DMS79 (cell line): ENCODE measurements around the gene U2AF2.

Experiments
- DNase-seq: peaks from one replicate; lab custom pipeline; 2025; lab: John Stamatoyannopoulos, UW

The U2AF2 gene

DNA sequence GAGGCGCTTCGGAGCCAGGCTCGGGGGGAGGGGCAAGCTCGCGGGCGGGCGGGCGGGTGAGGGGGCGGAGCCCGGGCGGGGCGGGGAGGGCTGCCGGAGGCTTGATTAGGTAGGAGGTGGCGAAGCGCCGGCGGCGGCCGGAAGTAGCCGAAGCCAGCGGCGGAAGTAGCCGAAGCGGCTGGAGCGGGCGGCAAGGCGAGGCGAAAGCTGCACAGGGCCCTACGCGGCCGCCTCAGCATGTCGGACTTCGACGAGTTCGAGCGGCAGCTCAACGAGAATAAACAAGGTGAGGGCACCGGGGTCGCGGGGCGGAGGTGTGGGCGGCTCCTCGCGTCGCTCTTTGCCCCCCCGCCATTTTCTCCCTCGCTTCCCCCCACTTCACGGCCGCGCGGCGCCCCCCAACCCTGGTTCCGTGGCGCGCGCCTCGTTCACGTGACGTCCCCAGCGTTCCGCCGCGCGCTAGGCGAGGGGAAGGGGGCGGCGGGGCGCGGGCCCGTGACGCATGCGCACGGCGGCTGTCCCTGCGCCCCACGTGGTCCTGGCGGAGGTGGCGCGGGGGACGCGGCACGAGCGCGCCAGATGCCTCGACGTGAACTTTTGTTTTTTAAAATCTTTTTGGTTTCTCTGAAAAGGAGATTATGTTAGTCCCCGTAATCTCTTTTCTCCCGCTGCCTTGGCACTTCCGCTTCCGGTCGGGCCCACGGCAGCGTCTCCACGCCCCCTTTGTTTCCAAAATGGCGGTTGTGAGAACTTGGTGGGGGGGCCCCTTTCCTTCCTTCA is at the start of gene U2AF2:
Gene U2AF2, plus strand, starts transcription at position 168 of the 780 bp plus-strand sequence. Its CDS starts 70 bp downstream, at position 238.
- peak; percentile 73 for DNase-seq

DNA sequence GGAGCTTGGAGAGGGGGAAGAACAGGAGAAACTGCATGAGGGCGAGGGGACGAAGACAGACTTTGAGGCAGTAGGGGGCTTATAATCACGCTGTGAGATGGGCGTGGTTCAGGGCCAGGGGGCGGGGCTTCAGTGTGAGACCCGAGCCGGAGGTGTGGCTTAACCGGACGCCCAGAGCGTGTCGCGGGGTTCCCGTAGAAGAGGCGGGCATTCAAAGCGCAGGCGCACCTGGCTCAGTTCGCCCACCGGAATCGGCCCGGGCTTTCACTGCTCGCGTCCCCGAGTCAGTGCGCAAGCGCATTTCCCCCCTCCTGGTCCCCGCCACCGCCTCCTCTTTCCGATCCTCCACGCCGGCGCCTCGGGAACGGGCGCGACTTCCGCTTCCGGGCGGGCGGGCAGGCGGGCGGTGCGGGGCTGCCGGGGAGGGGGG is 49.6 kb upstream of the U2AF2 start:
- peak; percentile 96 for DNase-seq

DNA sequence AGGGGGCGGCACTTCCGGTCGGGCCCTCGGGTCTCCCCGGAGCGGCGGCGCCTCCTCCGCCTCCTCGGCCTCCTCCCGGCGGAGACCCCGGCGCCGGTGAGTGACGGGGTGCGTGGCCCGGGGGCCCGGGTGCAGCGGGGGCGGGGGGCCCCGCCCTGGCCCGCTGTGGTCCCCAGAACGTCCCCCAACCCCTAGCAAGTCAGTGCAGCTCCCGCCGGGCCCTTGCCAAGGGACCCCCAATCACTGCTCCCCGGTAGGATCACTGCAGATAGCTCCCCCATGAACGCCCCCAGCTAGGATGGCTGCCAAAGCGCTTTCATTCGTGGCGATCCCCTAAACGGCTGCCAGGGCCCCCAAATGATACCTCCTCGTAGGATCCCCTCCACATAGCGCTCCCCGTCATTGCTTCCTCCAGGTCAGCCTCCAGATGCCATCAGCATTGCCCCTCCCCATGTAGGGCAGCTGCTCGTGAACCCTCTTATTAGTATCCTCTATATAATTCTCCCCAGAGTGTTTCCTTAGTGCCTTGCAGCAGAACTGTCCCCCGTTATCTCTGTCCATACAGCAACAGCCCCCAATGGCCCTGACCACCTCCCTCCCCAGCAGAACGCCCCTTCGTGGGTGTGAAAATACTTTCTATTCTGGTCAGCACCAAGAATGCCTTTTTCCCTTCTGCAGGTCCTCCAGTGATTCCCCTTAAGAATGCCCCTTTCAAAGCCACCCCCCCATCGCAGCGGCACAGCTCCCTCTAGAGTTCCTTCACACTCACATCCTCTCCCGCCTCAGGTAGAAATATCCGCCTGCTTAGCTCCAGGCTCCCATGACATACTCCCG is 49.0 kb upstream of the U2AF2 start, which contains the start of gene ZNF865:
Gene ZNF865, plus strand, starts transcription at position 11 of the 834 bp plus-strand sequence. CDS start 7,972 bp downstream, outside the sequence.
- peak; percentile 21 for DNase-seq

GRCh38 chr19:55606471-55606787 is 48.4 kb upstream of the U2AF2 start:
- no peak for DNase-seq

- no peak for DNase-seq
These were observed 48.0 kb upstream of the U2AF2 start for GRCh38 chr19:55606817-55607216.

DNA sequence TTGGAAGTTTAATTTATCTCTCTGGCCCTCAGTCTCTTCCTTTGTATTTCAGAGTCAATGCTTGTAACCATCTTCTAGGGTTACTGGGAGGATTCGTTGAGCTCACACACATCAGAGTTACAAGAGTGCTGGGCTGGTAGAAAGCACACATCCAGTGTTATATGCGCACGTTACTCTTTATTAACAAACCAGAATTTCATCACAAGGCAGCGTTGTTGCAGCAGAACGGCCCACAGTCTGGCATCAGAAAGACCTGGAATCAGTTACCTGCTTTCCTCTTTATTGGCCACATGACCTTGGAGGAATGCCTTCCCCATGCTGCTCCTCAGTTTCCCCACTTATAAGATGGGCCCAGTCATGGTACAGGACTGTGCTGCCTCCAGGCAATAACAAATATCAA is 45.5 kb upstream of the U2AF2 start:
- DNase-seq = no peak

- no peak for DNase-seq
These were observed 43.4 kb upstream of the U2AF2 start for GRCh38 chr19:55611300-55611982.

- DNase-seq = no peak
These were observed 42.7 kb upstream of the U2AF2 start for GRCh38 chr19:55611983-55612645.

DNA sequence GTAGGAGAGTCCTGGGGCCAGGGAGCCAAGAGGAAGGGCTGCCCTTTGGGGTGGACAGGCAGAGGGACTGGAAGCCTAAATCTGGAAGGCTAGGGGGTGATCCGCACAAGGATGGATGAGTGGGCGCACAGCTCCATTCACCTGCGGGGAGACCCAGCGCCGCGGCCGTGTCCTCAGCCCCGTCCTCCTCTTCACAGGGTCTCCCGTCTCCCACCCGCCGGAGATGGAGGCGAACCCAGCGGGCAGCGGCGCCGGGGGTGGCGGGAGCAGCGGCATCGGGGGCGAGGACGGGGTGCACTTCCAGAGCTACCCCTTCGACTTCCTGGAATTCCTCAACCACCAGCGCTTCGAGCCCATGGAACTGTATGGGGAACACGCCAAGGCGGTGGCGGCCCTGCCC is 41.4 kb upstream of the U2AF2 start:
- DNase-seq = no peak

- DNase-seq = no peak
These were observed 40.7 kb upstream of the U2AF2 start for GRCh38 chr19:55613930-55614710.

DNA sequence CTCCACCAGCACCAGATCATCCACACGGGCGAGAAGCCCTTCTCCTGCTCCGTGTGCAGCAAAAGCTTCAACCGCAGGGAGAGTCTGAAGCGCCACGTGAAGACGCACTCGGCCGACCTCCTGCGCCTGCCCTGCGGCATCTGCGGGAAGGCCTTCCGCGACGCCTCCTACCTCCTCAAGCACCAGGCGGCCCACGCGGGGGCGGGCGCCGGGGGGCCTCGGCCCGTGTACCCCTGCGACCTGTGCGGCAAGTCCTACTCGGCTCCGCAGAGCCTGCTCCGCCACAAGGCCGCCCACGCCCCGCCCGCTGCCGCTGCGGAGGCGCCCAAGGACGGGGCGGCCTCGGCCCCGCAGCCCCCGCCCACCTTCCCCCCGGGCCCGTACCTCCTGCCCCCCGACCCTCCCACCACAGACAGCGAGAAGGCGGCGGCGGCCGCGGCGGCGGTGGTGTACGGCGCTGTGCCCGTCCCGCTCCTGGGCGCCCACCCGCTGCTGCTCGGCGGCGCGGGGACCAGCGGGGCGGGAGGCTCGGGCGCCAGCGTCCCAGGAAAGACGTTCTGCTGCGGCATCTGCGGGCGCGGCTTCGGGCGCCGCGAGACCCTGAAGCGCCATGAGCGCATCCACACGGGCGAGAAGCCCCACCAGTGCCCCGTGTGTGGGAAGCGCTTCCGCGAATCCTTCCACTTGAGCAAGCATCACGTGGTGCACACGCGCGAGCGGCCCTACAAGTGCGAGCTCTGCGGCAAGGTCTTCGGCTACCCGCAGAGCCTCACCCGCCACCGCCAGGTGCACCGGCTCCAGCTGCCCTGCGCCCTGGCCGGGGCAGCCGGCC is 39.9 kb upstream of the U2AF2 start:
- no peak for DNase-seq

GRCh38 chr19:55615543-55616394 is 39.1 kb upstream of the U2AF2 start:
- DNase-seq = no peak

GRCh38 chr19:55616395-55616875 is 38.4 kb upstream of the U2AF2 start:
- no peak for DNase-seq

- DNase-seq = no peak
These were observed 37.4 kb upstream of the U2AF2 start for GRCh38 chr19:55617426-55617825.

DNA sequence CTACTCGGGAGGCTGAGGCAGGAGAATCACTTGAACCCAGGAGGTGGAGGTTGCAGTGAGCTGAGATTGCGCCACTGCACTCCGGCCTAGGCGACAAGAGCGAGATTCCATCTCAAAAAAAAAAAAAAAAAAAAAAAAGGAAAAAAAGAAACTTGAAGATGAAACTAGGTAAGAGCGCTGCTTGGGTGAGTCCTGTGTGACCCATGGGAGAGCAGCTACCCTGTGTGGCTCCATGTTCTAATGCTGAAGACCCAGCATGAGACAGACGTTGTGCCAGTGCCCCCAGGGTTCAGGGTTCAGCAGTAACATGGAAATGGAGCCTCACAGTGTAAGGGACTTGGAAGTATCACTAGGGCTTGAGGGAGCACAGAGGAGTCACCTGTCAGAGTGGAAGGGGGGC is 36.4 kb upstream of the U2AF2 start:
- no peak for DNase-seq

- DNase-seq = no peak
These were observed 35.5 kb upstream of the U2AF2 start for GRCh38 chr19:55619286-55619685.

DNA sequence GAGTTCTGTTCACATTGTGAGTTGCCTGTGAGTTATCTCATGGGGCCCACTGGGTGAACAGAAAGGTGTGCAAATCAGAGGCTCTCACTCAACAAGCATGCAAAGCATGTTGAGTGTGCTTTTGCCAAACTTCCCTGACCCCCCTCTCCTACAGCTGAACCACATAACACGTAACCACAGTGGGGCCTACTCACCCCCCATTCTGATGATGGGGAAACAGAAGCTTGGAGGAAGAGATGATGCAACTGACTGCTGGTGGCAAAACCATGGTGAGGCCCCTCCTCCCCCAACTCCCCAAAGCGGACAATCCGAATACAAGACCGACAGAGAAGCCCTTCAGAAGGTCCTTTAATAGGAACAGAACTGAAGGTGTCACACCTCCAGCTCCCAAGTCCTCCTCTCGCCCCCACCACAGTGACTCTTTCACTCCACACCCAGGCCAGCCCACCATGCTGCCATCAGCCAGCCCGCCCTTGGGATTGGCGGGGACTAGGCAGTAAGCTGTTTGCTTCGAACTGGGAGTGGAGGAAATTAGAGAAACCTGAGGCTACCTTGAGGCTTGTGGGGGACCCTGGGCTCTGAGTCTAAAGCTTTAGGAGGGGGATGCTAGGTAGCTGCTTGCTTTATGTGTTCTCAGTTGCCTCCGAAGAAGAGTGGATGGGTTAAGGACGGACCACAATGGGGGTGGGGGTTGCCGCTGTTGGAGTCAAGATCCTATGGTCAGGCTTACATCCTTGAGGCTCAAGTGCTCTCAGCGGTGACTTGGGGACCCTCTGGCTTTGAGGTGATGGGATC is 34.2 kb upstream of the U2AF2 start:
- no peak for DNase-seq

DNA sequence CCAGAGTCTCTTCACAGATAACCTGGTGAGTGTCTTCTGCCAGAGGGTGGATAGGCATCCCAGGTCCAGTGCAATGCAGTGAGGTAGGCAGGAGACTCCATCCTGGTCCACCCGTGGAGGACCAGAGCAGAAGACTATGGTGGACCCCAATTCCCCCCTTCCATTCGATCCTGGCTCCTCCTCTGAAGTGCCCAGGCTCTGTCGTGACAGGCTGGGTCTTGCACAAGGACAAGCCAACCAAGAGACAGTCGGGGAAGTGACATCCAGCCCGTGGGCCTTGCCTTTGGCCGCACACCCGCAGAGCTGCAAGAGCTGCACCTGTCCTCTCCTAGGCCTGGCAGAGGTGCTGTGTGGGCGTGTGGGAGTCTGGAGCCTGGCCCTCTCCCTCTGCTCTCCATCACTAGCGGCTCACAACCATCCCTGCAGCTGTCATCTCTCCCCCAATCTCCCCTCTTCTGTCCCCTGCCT is 33.6 kb upstream of the U2AF2 start:
- DNase-seq = no peak
